Osteocyte (in vitro differentiated cells): ENCODE measurements around the gene CACNA2D1. TPM values are rescaled to one million over a fixed set of nuclear protein-coding genes. Genes with fewer than 3 reads are reported as not detected.

ENCODE experiments used
- DNase-seq: peaks from one replicate; pipeline ENCODE4 v3.0.0; 2021; ENCODE audit warnings: mixed read lengths; ENCODE audit not compliant: unreplicated experiment; ENCODE audit errors: extremely low spot score
- H3K27ac Mint-ChIP-seq: one replicate; pipeline ENCODE4 v1.8.0; 2021; ENCODE audit warnings: mild to moderate bottlenecking, mixed read lengths; ENCODE audit not compliant: unreplicated experiment
- H3K27me3 Mint-ChIP-seq: one replicate; pipeline ENCODE4 v1.8.0; 2021; ENCODE audit warnings: mixed read lengths; ENCODE audit not compliant: unreplicated experiment
- H3K36me3 Mint-ChIP-seq: one replicate; pipeline ENCODE4 v1.8.0; 2021; ENCODE audit warnings: mixed read lengths; ENCODE audit not compliant: unreplicated experiment
- H3K4me1 Mint-ChIP-seq: one replicate; pipeline ENCODE4 v1.8.0; 2021; ENCODE audit warnings: mixed read lengths; ENCODE audit not compliant: unreplicated experiment
- H3K4me3 Mint-ChIP-seq: one replicate; pipeline ENCODE4 v1.8.0; 2021; ENCODE audit warnings: mild to moderate bottlenecking, moderate library complexity, mixed read lengths; ENCODE audit not compliant: unreplicated experiment
- H3K9me3 Mint-ChIP-seq: one replicate; pipeline ENCODE4 v1.8.0; 2021; ENCODE audit warnings: mixed read lengths; ENCODE audit not compliant: unreplicated experiment
- total RNA-seq: library from RNA; stranded (reverse); gene quantifications from 2 replicates; pipeline ENCODE4 v1.2.1, GENCODE V29; 2021
- TF ChIP-seq, protein P1 (sequence below): fragments of 200-600 bp; sonication (generic); IDR thresholded peaks from 2 replicates; pipeline ENCODE4 v1.5.0; 2021; ENCODE audit warnings: antibody characterized with exemption, mild to moderate bottlenecking, moderate library complexity

The CACNA2D1 gene
- total RNA-seq, 1 donor from 2014 or later = 24.3 TPM

DNA sequence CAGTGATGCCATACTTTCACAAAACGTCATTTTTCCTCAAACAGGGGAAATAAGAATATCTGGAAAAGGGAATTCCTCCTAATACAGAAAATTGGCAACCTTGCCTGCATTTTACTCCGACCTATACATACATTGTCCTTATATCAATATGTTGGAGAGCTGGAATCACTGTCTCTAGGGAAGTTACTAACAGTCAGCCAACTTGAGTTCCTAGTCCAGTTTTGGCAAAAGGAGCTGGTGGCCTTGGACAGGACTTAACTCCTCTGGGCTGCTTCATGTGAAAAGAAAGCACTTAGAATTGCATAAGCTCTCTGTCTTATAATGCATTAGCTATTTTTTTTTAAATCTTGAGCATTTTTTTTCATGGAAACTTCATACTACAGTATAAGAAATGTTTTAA lies 499.5 kb downstream of the CACNA2D1 start:
- TF ChIP-seq, protein P1, sequence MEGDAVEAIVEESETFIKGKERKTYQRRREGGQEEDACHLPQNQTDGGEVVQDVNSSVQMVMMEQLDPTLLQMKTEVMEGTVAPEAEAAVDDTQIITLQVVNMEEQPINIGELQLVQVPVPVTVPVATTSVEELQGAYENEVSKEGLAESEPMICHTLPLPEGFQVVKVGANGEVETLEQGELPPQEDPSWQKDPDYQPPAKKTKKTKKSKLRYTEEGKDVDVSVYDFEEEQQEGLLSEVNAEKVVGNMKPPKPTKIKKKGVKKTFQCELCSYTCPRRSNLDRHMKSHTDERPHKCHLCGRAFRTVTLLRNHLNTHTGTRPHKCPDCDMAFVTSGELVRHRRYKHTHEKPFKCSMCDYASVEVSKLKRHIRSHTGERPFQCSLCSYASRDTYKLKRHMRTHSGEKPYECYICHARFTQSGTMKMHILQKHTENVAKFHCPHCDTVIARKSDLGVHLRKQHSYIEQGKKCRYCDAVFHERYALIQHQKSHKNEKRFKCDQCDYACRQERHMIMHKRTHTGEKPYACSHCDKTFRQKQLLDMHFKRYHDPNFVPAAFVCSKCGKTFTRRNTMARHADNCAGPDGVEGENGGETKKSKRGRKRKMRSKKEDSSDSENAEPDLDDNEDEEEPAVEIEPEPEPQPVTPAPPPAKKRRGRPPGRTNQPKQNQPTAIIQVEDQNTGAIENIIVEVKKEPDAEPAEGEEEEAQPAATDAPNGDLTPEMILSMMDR = no peak
- H3K36me3 Mint-ChIP-seq = peaks cover 10% of the 10 kb centered on the region
- H3K27ac Mint-ChIP-seq = no peak overlapping the region
- H3K9me3 Mint-ChIP-seq = no peaks in the 10 kb centered on the region
- DNase-seq = no peak
- H3K4me3 Mint-ChIP-seq = no peak overlapping the region
- H3K4me1 Mint-ChIP-seq = no peaks in the 10 kb centered on the region
- no peaks in the 10 kb centered on the region for H3K27me3 Mint-ChIP-seq

DNA sequence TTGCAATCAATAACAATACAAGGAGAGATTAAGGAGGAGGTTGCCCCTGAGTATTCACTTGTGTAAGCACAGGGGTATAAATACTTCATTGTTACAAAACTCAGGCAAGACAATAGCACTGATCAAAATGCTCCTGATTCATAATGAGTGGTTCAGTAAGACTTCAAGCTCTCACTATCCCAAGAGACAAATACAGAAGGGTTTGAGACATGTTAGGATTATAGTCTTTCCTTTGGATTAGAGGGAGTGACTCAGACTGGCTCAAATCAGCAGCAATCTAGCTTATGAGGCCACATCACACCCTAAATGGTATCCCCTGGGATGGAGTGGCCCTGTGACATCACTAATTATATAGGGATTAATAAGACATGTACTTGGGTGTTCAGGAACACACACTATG lies 506.5 kb downstream of the CACNA2D1 start:
- H3K36me3 Mint-ChIP-seq = peaks cover 9% of the 10 kb centered on the region

GRCh38 chr7:81934596-81935301 lies 508.8 kb downstream of the CACNA2D1 start:
- peaks cover 5% of the 10 kb centered on the region for H3K36me3 Mint-ChIP-seq
- no peaks in the 10 kb centered on the region for H3K27me3 Mint-ChIP-seq
- no peak overlapping the region for H3K27ac Mint-ChIP-seq
- peaks cover 7% of the 10 kb centered on the region for H3K9me3 Mint-ChIP-seq
- DNase-seq = no peak
- TF ChIP-seq, protein P1 = no peak
- no peak overlapping the region for H3K4me3 Mint-ChIP-seq
- no peaks in the 10 kb centered on the region for H3K4me1 Mint-ChIP-seq

More for the DNA sequence above, 506.5 kb downstream of the CACNA2D1 start:
- TF ChIP-seq, protein P1 = no peak
- H3K4me1 Mint-ChIP-seq = no peaks in the 10 kb centered on the region
- H3K4me3 Mint-ChIP-seq = no peak overlapping the region
- DNase-seq = no peak
- H3K9me3 Mint-ChIP-seq = peaks cover 7% of the 10 kb centered on the region
- H3K27ac Mint-ChIP-seq = no peak overlapping the region
- no peaks in the 10 kb centered on the region for H3K27me3 Mint-ChIP-seq

DNA sequence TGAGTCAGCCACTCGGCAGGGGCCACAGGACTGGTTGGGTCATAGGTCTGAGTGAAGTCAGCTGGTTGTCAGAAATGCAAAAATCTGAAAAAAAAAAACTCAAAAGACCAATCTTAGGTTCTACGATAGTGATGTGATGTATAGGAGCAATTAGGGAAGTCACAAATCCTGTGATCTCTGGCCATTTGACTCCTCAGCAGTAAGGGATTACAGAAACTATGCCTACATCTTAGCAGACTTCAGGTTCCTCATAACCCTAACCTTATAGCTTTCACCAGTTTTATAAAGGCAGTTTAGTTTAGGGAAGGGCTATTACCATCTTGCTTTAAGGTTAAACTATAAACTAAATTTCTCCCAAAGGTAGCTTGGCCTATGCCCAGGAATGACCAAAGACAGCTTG lies 510.6 kb downstream of the CACNA2D1 start:
- no peaks in the 10 kb centered on the region for H3K27me3 Mint-ChIP-seq
- TF ChIP-seq, protein P1 = no peak
- no peak overlapping the region for H3K4me3 Mint-ChIP-seq
- H3K4me1 Mint-ChIP-seq = peaks cover 4% of the 10 kb centered on the region
- peaks cover 5% of the 10 kb centered on the region for H3K36me3 Mint-ChIP-seq
- DNase-seq = no peak
- H3K9me3 Mint-ChIP-seq = peaks cover 3% of the 10 kb centered on the region
- no peak overlapping the region for H3K27ac Mint-ChIP-seq

DNA sequence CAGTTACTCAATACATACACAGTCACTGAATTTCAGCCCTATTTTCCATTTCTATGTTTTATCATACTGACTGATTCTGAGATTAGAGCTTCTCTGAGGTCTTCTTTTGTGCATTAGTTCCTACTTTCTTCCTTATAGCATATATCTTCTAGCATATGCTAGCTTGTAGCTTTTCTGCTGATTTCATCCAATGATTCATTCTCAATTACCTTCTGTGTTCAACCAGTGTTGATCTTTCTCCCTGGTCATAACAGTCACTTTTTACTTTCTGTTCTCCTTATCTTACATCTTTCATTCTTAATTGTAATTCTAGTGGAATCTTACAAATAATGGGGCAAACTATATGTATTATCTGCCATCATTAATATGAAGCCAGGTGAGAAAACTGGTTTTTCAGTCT lies 514.2 kb downstream of the CACNA2D1 start:
- H3K27me3 Mint-ChIP-seq = no peaks in the 10 kb centered on the region
- peaks cover 3% of the 10 kb centered on the region for H3K9me3 Mint-ChIP-seq
- H3K27ac Mint-ChIP-seq = no peak overlapping the region
- H3K4me1 Mint-ChIP-seq = peaks cover 12% of the 10 kb centered on the region
- DNase-seq = no peak
- TF ChIP-seq, protein P1 = no peak
- no peaks in the 10 kb centered on the region for H3K36me3 Mint-ChIP-seq
- H3K4me3 Mint-ChIP-seq = no peak overlapping the region
